Activated CD8-positive, alpha-beta memory T cell treated with anti-CD3 and anti-CD28 coated beads for 24 hours (primary cell): ENCODE measurements around the gene DNAJA4.
A peak's percentile ranks its signal among the peaks of the same experiment; 100 is the strongest.
"Not testable (repeated sequence)": the region's sequence is repeated elsewhere in the genome, so short reads cannot be mapped to it uniquely, and the experiment has no call there.

Experiments used
- DNase-seq: peaks from one replicate; pipeline ENCODE4 v3.0.0-alpha.2; 2020

The DNAJA4 gene

DNA sequence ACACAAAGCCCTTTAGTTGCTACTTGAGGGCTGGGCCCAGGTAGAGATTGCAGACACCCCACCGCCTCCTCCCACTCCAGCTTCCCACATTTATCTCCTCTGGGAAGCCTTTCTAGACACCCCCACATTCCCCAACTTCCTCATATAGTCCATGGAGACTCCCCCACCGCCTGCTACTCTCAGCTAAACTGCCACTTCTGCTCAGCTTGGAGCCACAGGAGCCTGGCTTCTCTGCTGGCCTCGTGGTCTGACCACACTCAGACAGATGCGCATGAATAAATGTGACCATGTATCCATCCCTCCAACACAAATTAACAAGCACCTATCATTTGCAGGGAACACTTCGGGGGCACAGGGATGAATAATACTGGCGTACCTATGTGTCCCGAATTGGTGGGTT lies 19.5 kb upstream of the DNAJA4 start:
- DNase-seq, result no peak

DNA sequence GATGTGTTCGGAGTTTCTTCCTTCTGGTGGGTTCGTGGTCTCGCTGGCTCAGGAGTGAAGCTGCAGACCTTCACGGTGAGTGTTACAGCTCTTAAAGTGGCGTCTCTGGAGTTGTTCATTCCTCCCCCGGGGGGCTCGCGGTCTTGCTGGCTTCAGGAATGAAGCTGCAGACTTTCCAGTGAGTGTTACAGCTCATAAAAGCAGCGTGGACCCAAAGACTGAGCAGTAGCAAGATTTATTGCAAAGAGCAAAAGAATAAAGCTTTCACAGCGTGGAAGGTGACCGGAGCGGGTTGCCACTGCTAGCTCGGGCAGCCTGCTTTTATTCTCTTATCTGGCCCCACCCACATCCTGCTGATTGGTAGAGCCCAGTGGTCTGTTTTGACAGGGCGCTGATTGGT lies 19.0 kb upstream of the DNAJA4 start:
- DNase-seq, result not testable (repeated sequence)

DNA sequence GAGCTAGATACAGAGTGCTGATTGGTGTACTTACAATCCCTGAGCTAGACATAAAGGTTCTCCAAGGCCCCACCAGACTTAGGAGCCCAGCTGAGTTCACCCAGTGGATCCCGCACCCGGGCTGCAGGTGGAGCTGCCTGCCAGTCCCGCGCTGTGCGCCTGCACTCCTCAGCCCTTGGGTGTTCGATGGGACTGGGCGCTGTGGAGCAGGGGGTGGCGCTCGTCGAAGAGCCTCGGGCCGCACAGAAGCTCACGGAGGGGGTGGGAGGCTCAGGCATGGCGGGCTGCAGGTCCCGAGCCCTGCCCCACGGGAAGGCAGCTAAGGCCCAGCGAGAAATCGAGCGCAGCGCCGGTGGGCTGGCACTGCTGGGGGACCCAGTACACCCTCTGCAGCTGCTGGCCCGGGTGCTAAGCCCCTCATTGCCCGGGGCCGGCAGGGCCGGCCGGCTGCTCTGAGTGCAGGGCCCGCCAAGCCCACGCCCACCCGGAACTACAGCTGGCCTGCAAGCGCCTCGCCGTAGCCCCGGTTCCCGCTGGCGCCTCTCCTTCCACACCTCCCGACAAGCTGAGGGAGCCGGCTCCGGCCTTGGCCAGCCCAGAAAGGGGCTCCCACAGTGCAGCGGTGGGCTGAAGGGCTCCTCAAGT lies 18.3 kb upstream of the DNAJA4 start:
- DNase-seq, result not testable (repeated sequence)

DNA sequence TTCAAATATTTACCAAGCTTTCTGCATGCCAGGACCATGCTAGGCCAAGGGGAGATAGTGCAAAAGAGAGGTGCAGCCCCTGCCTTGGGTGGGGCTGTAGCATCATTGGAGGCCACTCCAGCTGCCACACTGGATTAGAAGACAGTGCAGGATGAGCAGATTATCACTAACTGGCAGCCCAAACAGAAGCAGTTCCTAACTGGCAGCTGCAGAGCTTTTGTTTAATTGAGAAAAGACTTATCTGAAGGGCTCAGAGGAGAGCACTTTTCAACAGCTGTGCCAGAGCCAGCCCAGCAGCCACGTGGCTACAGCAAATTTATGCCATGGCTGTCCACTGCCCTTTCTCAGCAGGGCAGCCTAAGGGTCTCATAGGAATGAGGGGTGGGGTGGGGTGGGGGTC lies 16.5 kb upstream of the DNAJA4 start:
- no peak for DNase-seq

DNA sequence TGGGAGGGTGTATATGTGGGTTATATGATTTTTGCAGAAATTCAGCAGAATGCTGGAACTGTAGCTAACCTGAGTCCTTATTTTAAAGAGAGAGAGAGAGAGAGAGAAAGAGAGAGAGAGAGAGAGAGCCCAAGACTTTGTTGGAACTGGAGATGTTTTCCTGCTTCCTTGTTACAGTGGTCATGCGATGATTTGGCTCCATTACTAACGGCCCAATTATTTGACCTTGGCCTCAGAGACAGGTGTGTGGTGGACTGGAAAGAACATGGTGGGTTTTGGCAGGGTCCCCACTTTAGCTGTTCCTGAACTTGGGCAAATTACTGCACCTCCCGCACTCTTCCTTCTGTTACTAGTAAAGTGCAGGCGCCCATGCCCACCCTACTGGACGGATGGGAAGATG lies 15.2 kb upstream of the DNAJA4 start:
- DNase-seq, result no peak

DNA sequence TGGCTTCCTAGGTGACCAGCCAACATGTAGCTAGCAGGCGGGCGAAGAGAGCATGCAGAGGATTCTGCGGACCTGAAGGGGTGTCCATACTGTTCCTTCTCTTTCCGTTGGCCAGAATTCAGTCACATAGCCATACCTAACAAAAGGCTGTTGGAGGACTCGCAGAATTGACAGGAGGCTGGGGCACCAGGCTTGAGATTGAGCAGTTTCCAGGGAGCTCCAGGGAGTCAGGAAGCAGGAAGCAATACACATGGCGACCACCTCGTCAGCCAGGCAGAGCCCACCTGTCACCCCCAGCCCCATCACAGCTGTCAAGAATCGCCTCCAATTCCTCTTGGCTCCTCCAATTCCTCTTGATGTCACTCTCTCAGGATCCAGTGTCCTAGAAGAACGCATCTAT lies 13.2 kb upstream of the DNAJA4 start:
- DNase-seq, result no peak

DNA sequence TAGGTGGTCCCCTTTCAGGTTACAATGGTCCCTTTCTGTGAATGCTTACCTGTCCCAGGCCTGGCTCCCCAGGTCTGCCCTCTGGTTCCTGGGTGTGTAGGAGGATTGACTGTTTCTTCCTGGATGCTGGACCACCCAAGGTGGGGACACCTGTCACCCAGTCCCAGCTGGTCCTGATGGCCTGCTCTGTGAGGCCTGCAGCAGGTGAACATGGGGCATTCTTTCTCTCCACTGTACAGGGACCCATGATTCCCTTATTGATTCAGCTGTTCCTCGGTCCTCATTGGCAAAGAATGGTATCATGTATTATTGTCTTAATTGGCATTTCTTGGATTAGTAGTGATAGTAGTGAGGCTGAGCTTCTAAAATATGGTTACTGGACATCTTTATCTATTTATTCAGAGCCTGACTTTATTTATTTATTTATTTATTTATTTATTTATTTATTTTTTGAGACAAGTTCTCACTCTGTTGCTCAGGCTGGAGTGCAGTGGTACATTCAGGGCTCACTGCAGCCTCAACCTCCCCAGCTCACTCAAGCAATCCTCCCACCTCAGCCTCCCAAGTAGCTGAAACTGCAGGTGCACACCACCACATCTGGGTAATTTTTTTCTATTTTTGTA lies 8.8 kb upstream of the DNAJA4 start:
- DNase-seq, result no peak

DNA sequence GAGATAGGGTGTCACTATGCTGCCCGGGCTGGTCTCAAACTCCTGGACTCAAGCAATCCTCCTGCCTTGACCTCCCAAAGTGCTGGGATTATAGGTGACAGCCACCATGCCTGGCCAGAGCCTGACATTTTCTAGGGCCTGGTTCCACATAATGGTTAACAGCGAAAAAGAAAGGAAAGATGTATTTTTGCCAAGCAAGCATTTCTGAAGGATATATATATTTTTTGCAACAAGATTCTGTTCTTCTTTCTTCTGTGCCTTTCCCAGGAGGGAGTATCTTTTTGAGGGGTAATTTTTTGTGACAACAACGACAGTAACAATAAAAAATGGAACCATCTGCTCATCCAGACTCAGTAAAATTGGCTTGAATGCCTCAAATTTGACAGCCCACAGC lies 8.3 kb upstream of the DNAJA4 start:
- no peak for DNase-seq

DNA sequence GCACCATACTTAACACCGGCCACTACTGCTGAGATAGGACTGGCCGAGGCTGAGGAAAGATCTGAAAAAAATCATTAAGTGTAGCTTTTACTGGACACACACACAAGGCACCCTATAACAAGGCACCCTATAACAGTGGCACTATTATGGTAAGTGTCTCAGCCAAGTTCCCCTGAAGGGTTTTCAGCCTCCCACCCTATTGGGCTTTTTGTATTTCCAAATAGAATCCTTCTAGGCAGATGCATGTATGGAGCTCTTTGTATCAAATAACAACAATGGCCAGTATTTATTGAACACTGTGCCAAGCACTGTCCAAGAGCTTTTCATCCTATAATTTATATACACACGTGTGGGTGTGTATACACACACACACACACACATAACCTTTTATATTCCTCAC lies 6.7 kb upstream of the DNAJA4 start:
- no peak for DNase-seq

DNA sequence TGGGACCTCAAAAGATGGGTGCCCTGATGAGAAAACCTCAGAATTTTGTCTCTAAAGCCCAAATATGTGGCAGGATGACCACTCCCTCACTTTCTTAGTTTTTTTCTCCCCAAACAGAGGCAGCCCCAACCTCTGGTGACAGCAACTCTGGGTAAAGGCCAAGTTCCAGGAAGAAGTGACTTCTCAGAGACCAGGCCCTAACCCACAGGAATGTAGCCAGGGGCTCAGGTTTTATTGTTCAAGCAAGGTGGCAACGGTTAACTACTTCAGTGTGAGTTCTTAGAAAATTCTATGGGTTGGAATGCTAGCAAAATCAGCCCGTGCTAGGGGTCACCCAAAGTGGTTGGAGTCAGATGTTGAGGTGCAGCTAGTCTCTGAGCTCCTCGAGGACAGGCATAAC lies 5.1 kb upstream of the DNAJA4 start:
- DNase-seq, result no peak

DNA sequence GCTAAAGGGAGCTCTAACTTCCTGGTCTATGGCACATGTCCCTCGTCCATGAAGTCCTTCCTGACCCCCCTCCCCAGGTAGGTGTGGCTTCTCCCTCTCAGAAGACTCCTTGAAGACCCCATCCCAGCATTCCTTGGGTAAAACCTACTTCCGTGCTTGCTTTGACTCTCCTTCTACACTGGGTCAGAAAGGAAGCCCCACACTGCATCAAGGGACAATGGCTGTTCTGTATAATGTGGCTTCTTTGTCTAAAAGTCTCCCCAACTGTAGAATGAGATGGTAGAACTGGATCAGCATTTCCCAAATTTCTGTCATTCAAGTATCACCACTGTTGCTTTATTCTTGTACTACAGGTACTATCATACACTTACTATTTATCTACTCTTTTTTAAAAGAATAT lies 3.9 kb upstream of the DNAJA4 start:
- no peak for DNase-seq

DNA sequence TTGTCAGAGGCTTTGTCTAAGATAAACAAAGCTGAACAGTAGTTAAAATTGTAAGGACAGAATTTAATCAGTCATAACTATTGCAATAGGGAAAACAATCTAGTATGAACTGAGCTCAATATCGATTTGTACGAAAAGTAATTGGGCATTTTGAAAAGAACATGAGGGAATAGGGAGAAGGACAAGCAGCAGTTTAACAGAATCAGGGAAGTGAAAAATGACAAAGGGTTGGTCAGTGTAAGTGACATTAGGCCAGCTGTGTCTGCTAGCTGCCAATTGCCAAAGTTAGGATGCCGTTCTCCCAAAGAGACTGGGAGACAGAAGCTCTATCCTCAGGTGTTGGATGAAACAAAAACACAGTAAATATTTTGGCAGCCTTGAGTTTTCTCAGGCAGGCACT lies 3.3 kb upstream of the DNAJA4 start:
- DNase-seq, result no peak

DNA sequence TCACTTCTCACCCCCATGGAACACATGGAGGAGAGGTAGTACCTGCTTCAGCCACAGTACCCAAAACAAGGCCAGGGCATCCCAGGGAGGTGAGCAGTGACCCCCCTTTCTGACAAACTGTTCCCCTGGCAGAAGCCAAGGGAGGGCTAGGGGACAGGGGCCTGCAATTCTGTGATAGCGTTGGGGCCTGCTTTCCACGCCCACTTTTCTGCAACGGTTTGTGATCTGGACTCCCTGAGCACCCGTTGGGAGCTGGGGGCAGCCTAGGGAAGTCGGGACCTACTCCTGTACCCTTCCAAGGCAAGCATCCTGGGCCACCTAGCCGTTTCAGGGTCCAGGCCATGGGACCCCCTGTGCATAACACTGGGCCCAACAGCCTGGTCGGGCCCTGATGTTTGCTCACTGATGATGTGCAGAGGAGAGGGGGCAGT lies 996 bp upstream of the DNAJA4 start:
- DNase-seq, result no peak

DNA sequence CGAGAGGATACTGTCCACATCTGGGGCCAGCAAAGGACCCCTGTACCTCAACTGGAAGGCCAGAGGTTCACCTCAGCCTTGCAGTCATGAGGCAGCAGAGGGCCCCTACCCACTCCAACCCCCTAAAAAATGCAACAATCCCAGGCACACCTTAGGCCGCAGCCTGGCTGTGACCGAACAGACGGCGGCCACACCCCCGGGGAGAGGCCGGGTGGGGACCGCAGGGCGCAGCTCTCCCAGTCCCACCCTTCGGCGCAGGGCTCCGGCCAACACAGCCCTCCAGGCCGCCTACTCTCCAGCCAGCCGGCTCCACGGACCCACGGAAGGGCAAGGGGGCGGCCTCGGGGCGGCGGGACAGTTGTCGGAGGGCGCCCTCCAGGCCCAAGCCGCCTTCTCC lies 457 bp upstream of the DNAJA4 start:
- DNase-seq, result peak; percentile 60

DNA sequence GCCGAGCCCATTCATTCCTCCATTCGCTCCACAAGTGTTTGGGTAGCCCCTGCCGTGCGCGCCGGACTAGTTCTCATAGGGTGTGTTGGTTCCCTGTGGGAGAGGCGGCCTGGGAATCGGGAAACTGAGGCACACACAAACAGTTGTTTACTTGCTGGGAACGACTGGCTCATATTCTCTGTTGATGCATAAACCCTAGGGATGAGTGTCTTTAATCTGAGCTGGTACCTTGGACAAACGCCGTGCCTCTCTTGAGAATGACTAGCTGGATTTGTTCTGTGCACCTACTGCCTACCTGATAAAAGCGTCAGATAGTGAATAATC lies 737 bp downstream of the DNAJA4 start:
- DNase-seq, result no peak

DNA sequence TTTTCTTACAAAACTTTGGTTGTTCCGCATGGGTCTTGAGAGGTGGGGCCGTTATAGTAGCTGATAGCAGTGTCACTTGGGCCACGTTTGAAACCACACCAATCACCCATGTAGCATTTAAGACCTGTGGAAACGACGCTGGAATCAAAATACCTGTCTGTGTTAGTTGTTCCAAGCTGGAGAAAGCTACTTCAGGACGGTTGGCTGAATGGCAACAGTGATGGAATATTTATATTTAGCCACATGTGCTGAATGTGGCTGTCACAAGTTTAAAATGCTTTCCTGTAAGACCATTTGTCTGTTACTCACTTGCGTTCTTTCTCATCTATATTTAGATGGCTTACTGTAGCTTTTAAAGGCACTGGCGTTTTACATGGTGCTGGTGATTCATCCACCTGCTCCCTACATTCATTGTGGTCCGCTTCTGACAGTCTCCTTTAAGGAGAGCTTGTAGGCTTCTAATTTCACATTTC lies 1.4 kb downstream of the DNAJA4 start:
- DNase-seq, result no peak

DNA sequence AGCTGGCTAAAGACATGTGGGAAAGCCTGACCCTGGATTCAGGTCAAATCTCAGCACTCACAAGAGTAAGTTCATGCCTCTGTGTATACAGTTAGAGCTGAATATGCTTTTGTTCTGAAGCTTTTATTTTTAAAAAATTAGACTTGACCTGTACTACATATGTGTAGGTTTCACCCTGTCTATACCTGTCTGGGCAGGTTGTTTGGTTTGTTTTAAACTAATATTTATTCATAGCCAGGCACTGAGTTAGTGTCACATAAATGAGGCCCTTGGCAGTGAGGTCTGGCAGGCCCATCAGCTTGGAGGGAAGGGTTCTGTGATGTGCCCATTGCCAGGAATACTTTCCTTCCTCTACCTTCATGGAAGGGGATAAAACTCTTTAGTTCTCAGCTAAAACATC lies 1.9 kb downstream of the DNAJA4 start:
- no peak for DNase-seq

DNA sequence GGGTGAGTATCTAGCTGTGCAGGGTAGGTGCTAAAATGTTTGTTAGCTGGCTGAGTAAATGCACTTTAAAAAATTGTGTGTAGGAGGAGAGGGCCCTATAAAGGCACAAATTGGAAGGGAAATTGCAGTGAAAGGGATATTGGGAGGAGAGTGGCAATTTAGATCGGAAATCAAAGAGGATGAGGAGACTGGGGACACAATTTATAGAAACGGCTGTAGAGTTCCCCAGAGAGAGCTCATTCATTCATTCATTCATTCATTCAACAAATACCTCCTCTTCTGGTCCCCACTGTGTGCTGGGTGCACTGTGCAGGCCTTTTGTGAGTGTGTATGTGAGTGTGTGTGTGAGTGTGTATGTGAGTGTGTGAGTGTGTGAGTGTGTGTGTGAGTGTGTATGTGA lies 2.4 kb downstream of the DNAJA4 start:
- no peak for DNase-seq

DNA sequence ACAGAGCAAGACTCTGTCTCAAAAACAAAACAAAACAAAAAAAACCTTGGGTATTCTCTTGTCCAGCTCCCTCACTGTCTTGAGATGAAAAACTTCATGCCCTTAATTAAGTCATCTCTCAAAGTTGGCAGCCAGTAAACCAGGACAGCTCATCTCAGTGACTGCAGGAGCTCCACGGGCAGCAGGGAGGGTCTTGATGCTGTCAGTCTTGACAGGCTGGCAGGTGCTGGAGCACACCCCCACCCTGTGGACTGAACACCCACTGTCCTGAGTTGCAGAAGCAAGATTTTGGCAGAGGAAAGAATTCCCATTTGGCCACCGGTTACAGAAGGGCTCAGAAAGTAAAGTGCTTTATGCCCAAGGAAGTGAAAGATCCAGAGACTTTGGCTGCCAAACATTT lies 8.0 kb downstream of the DNAJA4 start:
- no peak for DNase-seq

DNA sequence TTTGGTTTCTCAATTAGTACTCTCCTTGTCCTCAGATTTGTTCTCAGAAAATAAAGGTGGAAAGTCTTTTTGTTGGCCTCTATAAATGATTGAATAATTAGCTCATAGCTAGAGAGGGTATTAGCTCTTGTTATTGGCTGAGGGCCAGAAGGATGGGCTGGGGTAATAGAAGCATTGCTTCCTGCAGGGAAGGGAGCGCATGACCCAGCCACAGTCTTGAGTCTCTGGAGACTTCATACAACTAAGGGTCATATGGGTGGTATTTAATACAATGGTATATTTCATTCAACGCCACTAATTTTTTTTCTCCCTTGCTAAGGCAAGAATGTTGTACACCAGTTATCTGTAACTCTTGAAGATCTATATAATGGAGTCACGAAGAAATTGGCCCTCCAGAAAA lies 8.4 kb downstream of the DNAJA4 start:
- DNase-seq, result no peak

DNA sequence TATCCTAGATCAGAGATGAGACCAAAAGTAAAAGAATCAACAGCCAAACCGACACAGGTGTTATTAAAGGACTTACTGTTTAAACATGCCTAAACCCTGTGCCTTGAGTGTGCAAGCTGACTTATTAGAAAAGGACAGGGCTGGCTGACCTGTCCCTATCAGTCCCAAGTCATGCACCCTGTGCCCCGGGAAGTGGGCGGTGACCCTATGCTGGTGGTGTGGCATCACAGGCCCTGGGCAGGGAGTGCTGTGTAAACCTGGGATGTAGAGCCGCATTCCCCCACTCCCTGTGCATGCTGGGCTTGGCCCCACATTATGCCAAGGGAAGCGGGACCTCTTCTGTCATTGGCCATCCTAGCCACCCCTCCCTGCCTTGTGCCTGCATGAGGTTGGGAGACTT lies 10.6 kb downstream of the DNAJA4 start:
- DNase-seq, result no peak

DNA sequence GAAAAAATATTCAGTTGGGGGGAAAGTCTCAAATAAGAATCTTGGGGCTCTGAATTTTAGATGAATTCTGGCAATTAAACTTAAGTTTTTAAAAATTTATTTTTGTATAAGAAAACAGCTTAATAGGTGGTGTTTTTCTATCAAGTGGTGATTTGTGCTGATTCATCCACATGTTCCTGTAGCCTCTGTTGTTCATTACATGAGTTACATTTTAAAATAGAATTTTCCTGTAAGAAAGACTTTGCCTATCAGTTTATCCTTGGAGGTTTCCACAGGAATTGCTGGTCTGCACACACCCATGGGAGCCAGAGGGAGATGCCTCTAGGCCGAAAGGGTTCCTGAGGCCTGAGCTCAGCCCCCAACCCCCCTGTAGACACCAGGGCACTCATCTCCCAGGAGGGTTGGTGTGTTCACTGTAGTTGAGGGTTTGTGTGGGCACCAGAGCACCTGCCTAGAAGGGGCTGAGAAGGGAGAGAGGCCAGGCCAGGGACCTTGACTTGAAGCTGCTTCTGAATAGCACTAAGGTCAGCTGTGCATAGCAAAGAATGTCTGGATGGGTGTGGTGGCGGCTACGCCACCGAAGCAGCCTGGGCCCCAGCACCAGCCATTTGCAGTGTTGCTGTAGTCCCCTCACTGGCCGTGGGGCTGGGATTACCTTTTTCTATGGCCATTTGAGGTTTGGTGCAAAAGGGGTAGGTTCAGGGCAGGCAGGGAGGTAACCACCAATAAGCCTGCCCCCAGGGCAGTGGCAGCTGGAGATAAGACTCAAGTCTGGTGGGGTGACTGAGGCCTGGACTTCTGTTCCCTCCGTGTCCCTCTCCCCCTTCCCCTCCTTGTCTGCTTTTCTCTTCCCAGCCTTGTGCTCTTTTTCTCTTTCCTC lies 11.9 kb downstream of the DNAJA4 start:
- no peak for DNase-seq

DNA sequence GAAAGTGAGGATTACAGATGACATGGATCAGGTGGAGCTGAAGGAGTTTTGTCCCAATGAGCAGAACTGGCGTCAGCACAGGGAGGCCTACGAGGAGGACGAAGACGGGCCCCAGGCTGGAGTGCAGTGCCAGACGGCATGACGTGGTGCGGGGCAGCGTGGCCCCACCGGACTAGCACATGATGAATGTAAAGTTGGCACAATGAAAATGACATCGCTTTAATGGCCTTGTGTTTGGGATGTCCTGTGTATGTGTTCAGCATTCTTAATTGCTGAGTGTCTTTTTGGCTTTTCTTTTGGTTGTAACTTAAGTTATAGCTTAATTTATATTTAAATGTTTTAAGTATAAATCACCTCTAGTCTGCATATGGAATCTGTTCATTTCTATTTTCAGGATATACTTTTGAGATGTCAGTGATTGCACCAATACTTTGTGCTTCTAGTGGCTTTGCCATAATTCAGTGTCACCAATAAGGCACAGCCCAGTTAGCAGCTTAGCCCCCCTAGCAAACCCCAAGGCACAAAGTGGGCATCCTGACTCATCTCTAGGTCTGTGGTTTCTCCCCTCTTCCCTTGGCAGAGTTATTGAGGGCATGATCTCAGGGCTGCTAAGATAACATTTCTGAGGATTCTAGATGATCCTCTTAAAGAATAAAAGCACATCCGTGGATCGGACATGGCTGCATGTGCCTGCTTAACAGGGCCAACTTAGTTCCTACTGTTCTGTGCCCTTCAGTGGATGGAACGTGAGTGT lies 16.1 kb downstream of the DNAJA4 start:
- DNase-seq, result no peak

DNA sequence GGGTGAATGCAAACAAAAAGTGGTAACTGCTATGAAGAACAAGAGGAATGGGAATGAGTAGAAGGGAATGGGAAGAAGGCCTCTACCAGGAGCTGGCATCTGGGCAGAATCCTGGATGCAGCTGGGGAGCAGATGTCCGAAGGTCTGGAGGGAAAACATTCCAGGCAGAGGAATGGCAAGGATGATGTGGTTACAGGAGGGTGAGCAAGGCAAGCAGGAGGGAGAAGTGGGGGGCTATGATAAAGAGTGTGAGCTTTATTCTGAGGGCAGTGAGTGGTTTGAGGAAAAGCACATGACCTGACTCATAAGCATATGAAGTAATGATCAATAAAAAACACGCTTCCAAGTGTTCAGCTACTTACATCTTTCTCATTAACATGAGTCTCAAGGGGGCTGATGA lies 18.0 kb downstream of the DNAJA4 start:
- DNase-seq, result no peak
